ENCODE data around the gene APOL2. TPM values are rescaled to one million over a fixed set of nuclear protein-coding genes. Genes with fewer than 3 reads are reported as not detected.

Gene APOL2
- total and polyA plus RNA-seq, 10 of the 15 experiments (the other 5 are each of a cell fraction or from before 2014, with no cell fraction given) = 4.4 to 39.9 (median 25.0) TPM

DNA sequence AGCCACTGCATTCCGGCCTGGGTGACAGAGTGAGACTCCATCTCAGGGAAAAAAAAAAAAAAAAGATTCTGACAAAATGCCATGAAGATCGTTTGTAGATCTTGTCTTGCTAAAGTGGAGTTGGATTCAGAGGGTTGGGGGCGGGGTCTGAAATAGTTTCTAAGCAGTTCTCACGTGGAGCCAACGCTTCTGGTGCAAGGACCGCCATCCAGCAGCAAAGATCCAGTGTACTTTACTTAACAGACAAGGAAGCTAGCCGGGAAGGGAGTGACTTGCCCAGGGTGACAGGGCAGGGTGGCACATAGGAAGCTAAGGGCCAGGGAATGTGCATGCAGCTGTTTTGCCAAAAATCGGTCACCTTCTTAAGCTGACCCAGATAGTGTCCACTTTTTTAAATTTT, 41.1 kb upstream of the APOL2 start:
- 75% methylated on average over 7 of the region's 8 CpGs for WGBS (ENCODE audit: insufficient coverage, insufficient replicate concordance, low lambda C conversion rate, missing lambda C conversion rate)
- intact Hi-C loops (cut with micrococcal nuclease; ENCODE audit: unreplicated experiment) (no loop called here), in situ Hi-C loops (cut with MboI) (no loop called here)
- POLR2A ChIA-PET = interaction anchor here (0.6 to 0.7 kb wide), 2 partner anchors 99 to 212 kb away, joined by 3 to 4 read pairs; no protein-coding TSS in a partner anchor
- TF ChIP-seq IKZF2 (IDR thresholded peaks at IDR 0.05) (no peak), PML (IDR thresholded peaks at IDR 0.05; ENCODE audit: low read length) (peak; percentile 57; the same call in 1 of the 2 replicates)
- no peak for FAIRE-seq
- H3K4me1 ChIP-seq (ENCODE audit: control insufficient read depth, insufficient read depth, low read length) = peaks cover 6% of the 10 kb centered on the region
- no peak for DNase-seq (ENCODE audit: low read depth, low spot score)
- no peak overlapping the region for H3K4me2 ChIP-seq (ENCODE audit: control insufficient read depth, insufficient read depth)
- H3K9ac ChIP-seq (ENCODE audit: control insufficient read depth, insufficient read depth, low read length) = no peak overlapping the region
- no peak overlapping the region for H3K4me3 ChIP-seq
- H3K27ac ChIP-seq (ENCODE audit: control insufficient read depth, insufficient read depth) = no peak overlapping the region
- no peaks in the 10 kb centered on the region for H3K79me2 ChIP-seq (ENCODE audit: control insufficient read depth, insufficient read depth, low read length)
- no peaks in the 10 kb centered on the region for H3K9me3 ChIP-seq (replicated peaks; ENCODE audit: control insufficient read depth, insufficient read depth, low read length)
- H4K20me1 ChIP-seq (ENCODE audit: control insufficient read depth, insufficient read depth) = no peaks in the 10 kb centered on the region
- H2AFZ ChIP-seq (ENCODE audit: control insufficient read depth, low read depth, low read length) = no peak overlapping the region
- SMC1A ChIA-PET (ENCODE audit: uncharacterized antibody, unreplicated experiment) = interaction anchor here (1.0 to 1.2 kb wide), 2 partner anchors 85 to 190 kb away, joined by 3 read pairs; no protein-coding TSS in a partner anchor
- no TSS peak for BruUV-seq (replicated peaks)
- H3K27me3 ChIP-seq (replicated peaks in 1 of 2; ENCODE audit: control insufficient read depth in 2 of 2, insufficient read depth in 2 of 2, low read length in 1 of 2) = no peaks in the 10 kb centered on the region
- H3K36me3 ChIP-seq (ENCODE audit: control insufficient read depth in 2 of 2, insufficient read depth in 2 of 2, low read length in 1 of 2) = peaks cover 11 to 31% of the 10 kb centered on the region in 2 experiments
- RAD21 ChIA-PET (ENCODE audit: unreplicated experiment) = interaction anchor here (0.6 to 1.0 kb wide), 6 partner anchors 29 to 203 kb away, joined by 3 to 4 read pairs (median 4); no protein-coding TSS in a partner anchor
- CTCF ChIA-PET = interaction anchor here (0.6 to 1.2 kb wide), 6 partner anchors 20 to 190 kb away, joined by 3 to 4 read pairs (median 3); partner anchors contain the start of gene APOL2
- ATAC-seq = no peak

DNA sequence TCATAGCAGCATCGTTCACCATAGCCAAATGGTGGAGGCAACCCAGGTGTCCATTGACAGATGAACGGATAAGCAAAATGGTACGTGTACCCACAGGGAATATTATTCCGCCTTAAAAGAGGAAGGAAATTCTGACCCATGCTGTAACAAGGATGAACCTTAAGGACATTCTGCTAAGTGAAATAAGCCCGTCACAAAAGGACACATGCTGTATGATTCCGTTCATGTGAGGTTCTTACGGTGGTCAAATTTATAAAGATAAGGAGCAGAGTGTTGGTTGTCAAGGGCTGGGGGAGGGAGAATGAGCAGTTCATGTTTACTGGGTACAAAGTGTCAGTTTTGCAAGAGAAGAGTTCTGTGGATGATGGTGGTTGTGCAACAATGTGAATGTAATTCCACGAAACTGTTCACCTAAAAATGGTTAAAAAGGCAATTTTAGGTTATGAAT, 39.9 kb upstream of the APOL2 start:
- intact Hi-C loops (cut with micrococcal nuclease; ENCODE audit: unreplicated experiment) = loop anchor here (5.0 kb wide), 1 partner anchor 42 kb away; the partner anchor contains the start of gene APOL2
- FAIRE-seq = no peak
- H3K9ac ChIP-seq (ENCODE audit: control insufficient read depth, insufficient read depth, low read length) = no peak overlapping the region
- H3K79me2 ChIP-seq (ENCODE audit: control insufficient read depth, insufficient read depth, low read length) = no peaks in the 10 kb centered on the region
- ChIA-PET POLR2A (interaction anchor here (0.7 kb wide), 1 partner anchor 48 kb away, joined by 3 read pairs; no protein-coding TSS in a partner anchor), SMC1A (ENCODE audit: uncharacterized antibody, unreplicated experiment) (interaction anchor here (1.1 to 2.4 kb wide), 4 partner anchors 19 to 82 kb away, joined by 3 to 14 read pairs (median 7); no protein-coding TSS in a partner anchor), RAD21 (ENCODE audit: unreplicated experiment) (interaction anchor here (2.5 kb wide), 1 partner anchor 84 kb away, joined by 19 read pairs; no protein-coding TSS in a partner anchor), CTCF (interaction anchor here (0.9 to 5.4 kb wide), 12 partner anchors 8 to 211 kb away, joined by 3 to 94 read pairs (median 5); partner anchors contain the start of gene APOL2)
- 79% methylated on average over 8 of the region's 8 CpGs for WGBS (ENCODE audit: insufficient coverage, insufficient replicate concordance, low lambda C conversion rate, missing lambda C conversion rate)
- no peaks in the 10 kb centered on the region for H3K27me3 ChIP-seq (replicated peaks in 1 of 2; ENCODE audit: control insufficient read depth in 2 of 2, insufficient read depth in 2 of 2, low read length in 1 of 2)
- H3K4me2 ChIP-seq (ENCODE audit: control insufficient read depth, insufficient read depth) = no peak overlapping the region
- TF ChIP-seq NRF1 (conservative IDR thresholded peaks at IDR 0.05; ENCODE audit: low read depth, low read length) = no peak
- no peak for TF ChIP-seq HDGF (IDR thresholded peaks at IDR 0.05)
- no peak for TF ChIP-seq BHLHE40 (IDR thresholded peaks at IDR 0.05; ENCODE audit: borderline replicate concordance in 1 of 2, low read depth in 2 of 2, low read length in 1 of 2)
- no peak for TF ChIP-seq NR2C1 (IDR thresholded peaks at IDR 0.05)
- TF ChIP-seq JUND (IDR thresholded peaks at IDR 0.05; ENCODE audit: low read depth, low read length) = no peak
- TF ChIP-seq TCF7 (IDR thresholded peaks at IDR 0.05; ENCODE audit: borderline replicate concordance) = no peak
- TF ChIP-seq MTA2 (IDR thresholded peaks at IDR 0.05; ENCODE audit: low read depth) = no peak
- TF ChIP-seq, protein P1, sequence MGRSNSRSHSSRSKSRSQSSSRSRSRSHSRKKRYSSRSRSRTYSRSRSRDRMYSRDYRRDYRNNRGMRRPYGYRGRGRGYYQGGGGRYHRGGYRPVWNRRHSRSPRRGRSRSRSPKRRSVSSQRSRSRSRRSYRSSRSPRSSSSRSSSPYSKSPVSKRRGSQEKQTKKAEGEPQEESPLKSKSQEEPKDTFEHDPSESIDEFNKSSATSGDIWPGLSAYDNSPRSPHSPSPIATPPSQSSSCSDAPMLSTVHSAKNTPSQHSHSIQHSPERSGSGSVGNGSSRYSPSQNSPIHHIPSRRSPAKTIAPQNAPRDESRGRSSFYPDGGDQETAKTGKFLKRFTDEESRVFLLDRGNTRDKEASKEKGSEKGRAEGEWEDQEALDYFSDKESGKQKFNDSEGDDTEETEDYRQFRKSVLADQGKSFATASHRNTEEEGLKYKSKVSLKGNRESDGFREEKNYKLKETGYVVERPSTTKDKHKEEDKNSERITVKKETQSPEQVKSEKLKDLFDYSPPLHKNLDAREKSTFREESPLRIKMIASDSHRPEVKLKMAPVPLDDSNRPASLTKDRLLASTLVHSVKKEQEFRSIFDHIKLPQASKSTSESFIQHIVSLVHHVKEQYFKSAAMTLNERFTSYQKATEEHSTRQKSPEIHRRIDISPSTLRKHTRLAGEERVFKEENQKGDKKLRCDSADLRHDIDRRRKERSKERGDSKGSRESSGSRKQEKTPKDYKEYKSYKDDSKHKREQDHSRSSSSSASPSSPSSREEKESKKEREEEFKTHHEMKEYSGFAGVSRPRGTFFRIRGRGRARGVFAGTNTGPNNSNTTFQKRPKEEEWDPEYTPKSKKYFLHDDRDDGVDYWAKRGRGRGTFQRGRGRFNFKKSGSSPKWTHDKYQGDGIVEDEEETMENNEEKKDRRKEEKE (IDR thresholded peaks at IDR 0.05) = no peak
- no peak for TF ChIP-seq EP300 (IDR thresholded peaks at IDR 0.05; ENCODE audit: borderline replicate concordance in 1 of 2, control insufficient read depth in 1 of 2, low read depth in 2 of 2, low read length in 2 of 2)
- no peak overlapping the region for H3K4me3 ChIP-seq
- H2AFZ ChIP-seq (ENCODE audit: control insufficient read depth, low read depth, low read length) = no peak overlapping the region
- H3K27ac ChIP-seq (ENCODE audit: control insufficient read depth, insufficient read depth) = no peak overlapping the region
- no peaks in the 10 kb centered on the region for H3K9me3 ChIP-seq (replicated peaks; ENCODE audit: control insufficient read depth, insufficient read depth, low read length)
- DNase-seq (ENCODE audit: low read depth, low spot score) = no peak
- H4K20me1 ChIP-seq (ENCODE audit: control insufficient read depth, insufficient read depth) = no peaks in the 10 kb centered on the region
- in situ Hi-C loops (cut with MboI) = no loop called here
- peaks cover 6% of the 10 kb centered on the region for H3K4me1 ChIP-seq (ENCODE audit: control insufficient read depth, insufficient read depth, low read length)
- BruUV-seq (replicated peaks) = no TSS peak
- ATAC-seq = no peak
- H3K36me3 ChIP-seq (ENCODE audit: control insufficient read depth in 2 of 2, insufficient read depth in 2 of 2, low read length in 1 of 2) = peaks cover 7 to 22% of the 10 kb centered on the region in 2 experiments
